Measurements from ENCODE around the gene RNF44.

RNF44 gene

DNA sequence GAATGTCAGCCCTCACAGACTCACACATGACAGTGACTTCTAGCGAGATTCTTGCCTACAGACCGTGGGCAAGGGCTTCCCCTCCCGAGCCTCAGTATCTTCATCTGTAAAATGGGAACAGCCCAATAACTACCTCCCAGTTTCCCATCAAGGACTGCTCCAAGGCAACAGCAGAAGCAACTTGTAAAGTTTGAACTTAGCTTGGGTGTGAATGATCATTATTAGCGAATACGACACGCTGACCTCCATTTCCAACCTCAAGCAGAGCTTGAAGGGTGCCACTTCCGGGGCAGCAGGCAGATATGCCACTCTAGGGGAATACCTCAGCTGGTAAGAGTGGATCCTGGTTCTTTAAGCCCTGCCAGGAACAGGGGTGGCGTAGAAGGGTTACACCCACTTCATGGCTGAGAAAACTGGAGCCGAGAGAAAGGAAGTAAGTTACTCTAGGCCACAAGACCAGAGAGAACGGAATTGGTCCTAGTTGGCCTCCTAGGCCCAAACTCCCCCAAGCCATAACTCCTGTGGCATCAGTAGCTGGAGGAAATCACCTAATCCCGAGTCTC is 2.0 kb downstream of the RNF44 start:
- DNase-seq (ENCODE audit: low spot score), result peak; percentile 60

DNA sequence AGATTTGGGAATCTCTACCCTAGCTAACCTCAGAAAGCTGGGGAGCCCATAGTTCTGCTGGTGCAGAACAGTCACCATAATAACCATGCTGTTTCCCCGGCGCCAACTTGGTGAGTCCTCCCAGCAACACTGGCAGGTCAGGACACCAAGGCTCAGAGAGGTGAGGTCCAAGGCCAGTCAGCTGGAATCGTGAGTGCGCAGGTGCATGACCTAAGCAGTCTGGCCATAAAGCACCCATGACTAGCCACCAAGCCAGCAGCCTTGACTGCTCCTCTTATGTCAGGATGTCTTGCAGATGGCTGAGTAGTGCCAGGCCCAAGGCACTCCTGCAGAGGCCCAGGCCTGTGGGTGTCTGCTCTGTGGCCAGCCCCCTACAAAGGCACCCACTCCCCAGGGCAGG is 2.6 kb downstream of the RNF44 start:
- DNase-seq (ENCODE audit: low spot score), result no peak

DNA sequence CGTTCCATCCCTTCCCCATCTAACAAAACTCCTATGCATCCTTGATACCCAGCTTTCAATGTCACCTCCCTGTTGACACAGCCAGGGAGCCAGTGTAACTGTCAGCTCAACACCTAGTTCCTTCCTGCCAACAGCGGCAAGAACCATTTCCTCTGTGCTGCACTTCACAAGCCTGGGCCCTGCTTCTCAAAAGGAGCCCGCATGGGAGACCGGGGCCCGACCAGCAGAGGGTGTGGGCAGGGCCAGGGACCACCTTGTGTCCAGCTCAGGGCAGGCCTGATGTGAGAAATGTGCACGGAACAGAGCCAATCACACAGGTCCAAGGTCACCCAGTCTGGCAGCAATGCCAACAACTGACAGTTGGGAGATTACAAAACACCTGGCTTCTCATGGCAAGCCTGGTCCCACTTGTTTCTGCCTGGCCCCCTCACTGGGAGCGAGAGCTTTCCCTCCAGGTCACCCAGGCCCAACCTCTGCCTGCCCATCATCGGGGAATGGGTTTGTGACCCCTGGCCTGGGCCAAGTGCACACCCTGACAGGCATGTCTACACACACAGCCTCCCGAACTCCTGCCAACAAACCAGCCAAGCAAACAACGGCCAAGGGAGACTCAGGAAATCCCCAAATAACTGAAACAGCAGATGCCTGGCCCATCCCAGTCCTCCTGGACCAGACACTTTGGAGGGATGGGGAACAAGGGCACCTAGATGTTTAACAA is 3.1 kb downstream of the RNF44 start:
- DNase-seq (ENCODE audit: low spot score), result no peak

DNA sequence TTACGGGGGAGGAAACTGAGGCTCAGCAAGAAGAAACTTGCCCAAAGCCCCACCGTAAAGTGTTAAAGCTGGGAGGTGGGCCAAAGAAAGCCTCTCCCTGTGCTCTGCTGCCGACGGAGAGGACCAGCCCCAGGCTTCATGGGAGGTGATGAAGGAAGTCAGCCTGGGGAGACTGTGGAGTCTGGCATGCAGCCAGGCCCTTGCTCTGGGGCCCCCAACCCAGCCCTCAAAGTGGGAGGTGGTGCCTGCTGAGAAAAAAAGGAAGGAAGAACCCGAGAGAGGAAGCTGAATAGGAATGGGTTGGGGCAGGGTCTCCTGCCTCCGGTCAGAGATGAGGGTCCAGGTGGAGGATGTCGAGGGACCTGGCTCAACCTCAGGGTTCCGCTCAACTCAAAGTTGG is 3.8 kb downstream of the RNF44 start:
- no peak for DNase-seq (ENCODE audit: low spot score)

DNA sequence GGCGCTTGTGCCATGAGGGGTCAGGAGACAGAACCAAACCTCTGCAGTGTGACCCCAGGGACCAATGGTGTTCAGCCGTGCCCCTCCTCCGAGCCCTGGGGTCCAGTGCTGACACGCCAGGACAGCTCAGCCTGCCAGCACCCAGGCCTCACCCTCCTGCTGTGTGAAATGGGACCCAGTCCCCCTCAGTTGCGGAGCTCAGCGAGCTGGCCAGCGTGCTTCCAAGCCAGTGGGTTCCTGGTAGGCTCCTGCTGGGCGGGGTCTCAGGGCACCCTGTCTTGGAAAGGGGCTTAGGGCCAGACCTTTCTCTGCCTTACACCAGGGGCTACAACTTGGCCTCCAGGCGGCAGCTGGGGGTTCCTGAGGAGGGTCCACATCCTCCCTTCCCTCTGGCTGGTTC is 4.4 kb downstream of the RNF44 start:
- no peak for DNase-seq (ENCODE audit: low spot score)

DNA sequence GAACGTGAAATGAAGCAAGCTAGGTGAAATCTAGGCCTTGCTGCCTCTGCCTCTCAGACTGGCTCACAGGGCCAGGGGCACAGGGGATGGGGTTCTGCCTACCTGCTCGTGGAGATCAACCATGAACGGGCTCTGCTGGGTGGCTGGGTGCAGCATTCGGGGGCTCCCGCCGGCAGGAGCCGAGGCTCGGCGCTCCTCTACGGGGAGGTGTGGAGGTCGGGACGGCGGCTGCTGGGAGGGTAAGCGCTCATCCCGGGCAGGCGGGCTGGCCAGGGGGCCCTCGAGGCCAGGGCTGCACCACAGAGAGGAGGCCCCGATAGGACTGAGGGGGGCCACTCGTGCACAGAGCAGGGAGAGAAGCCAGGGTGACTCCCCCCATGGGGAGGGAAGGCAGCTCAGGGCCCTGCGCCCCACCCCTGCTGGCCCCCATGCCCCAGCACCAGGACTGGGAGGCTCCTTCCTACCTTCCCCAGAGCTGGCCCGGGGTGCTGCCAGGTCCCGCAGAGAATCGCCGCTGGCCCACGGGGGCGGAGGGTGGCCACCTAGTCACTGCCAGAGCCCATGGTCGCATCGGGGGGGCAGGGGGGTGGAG is 5.2 kb downstream of the RNF44 start:
- DNase-seq (ENCODE audit: low spot score), result no peak

DNA sequence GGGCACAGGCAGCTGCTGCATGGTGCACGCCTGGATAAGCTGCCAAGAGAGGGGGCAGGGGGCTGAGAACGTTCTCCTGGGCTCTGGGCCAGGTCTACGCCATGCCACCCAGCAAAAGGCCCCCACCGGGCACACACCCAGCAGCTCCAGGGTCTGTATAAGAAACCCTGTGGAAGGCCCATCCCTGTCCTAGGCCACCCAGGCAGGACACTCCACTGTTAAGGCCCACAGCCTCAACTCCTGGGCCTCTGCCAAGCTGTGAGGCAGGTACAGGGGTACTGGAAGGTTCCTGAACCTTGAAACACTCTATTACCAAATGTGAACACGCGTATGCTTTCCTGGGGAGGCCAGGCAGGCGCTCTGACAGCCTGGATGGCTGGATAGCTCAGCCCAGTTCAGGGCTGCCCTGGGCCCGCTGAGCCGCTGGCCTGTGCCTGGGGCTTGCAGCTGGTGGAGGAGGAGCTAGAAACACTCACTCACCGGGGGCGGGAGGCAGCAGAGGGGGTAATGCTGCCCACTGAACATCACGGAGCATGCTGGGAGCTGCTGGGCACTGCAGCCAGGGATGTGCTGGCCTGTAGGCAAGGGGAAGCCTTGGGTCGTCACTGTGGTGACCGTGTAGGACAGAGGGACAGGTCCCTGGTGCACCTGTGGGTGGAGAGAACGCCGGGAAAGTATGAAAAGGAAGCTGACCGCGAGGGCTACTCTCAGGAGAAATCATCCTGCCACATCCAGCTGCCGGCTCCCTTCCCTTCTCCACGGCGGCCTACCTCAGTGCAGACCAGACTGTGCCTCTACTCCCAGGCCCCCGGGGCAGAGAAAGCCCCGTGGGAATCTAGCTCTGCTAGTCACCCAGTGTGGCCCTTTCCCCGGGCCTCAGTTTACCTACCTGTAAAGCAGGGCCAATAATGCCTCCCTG is 6.0 kb downstream of the RNF44 start:
- DNase-seq (ENCODE audit: low spot score), result peak; percentile 35

DNA sequence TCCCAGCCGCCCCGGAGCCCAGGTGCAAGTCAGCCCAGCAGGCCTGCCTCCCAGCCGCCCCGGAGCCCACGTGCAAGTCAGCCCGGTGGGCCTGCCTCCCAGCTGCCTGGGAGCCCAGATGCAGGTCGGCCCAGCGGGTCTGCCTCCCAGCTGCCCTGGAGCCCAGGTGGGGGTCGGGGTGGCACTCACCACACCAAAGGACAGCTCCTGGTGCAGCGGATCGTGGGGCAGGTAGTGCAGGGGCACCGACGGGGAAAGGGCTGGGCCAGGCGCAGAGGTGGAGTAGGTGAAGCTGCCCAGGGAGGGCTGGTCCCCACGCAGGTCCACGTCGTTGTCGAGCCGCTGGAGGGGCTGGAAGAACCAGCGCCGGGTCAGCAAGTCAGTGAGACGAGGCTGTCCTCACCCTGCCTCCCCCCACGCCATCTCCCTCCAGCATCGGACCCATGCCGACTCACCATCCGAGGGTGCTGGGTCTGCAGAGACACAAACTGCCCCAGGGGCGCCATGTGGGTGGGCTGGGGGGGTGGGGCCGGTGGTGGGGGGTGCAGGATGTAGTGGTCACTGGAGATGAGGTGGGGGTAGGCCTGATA is 6.7 kb downstream of the RNF44 start:
- no peak for DNase-seq (ENCODE audit: low spot score)

DNA sequence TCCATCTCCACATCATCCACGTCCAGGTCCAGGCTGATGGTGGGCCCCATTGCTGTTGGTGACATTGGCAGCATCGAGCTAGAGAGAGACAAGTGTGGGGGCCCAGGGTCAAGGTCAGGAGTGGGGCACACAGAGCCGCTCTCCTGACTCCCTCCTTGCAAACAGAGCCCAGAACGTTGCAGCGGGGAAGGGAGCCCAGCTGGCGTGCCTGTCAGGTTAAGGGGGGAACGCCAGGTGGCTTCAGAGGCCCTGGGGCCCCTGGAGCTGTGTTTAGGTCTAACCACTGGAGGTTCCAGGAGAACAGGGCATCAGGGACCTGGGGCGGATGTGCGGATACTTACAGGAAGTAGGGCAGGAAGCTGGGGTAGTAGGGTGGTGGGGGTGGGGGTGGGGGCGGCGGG is 7.5 kb downstream of the RNF44 start:
- DNase-seq (ENCODE audit: low spot score), result no peak

DNA sequence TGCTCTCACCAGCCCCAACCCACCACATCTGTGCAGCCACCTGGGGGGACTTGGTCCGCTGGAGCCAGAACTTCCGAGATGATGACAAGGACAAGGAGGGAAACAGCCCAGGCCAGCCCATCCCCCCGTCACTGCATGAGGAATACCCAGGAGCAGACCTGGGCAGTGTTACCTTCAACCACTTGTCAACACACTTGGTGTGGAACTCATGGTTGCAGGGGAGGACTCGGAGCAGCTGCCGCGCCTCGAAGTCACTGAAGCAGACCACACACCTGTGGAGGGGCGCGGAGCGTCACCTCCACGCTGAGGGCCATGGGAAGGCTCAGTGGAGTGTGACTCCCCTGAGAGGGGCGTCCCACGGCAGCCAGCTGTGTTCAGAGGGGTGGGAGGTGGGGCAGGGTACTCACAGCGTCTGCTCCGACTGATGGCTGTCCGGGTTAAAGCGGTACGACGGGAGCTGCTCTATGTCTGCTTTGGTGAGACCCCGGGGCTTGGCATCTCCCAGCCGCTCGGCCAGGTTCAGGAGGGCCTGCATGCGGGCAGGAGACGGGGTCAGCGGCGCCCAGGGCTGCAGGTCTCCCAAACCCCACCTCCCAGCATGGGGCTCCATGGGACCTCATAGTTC is 8.0 kb downstream of the RNF44 start:
- DNase-seq (ENCODE audit: low spot score), result no peak

DNA sequence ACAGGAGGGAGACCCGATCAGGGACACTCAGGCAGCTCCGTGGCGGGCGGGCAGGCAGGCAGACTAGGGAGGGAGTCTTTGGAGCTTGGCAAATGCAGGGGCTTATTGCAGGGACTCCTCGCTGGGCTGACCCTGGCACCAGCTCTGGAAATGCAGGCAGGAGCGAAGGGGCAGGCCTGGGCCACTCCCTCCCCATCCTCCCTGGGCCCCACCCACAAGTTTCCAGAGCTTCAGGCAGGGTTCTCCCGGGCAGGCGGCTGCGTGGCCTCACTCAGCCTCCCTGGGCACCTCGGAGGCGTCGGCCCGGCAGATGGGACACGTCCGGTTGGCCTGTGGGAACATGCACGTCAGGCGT is 8.5 kb downstream of the RNF44 start:
- no peak for DNase-seq (ENCODE audit: low spot score)

DNA sequence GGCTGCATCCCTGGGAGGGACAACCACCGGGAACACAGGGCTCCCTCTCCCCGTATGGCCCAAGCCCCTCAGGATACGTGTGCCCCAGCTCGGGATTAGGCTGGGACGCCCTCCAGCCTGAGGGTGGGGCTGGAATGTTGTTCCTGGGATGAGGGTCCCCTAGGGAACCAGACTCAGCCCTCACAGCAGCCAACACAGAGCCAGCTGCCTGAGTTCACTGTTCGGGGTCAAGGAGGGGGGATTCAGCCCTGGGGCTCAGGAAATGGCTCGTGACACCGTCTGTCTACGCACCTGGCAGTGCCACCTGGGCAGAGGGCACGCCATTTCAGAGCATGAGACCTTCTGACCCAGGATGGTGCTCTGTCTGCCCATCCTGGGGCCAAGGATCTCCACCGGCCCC is 8.9 kb downstream of the RNF44 start:
- no peak for DNase-seq (ENCODE audit: low spot score)

DNA sequence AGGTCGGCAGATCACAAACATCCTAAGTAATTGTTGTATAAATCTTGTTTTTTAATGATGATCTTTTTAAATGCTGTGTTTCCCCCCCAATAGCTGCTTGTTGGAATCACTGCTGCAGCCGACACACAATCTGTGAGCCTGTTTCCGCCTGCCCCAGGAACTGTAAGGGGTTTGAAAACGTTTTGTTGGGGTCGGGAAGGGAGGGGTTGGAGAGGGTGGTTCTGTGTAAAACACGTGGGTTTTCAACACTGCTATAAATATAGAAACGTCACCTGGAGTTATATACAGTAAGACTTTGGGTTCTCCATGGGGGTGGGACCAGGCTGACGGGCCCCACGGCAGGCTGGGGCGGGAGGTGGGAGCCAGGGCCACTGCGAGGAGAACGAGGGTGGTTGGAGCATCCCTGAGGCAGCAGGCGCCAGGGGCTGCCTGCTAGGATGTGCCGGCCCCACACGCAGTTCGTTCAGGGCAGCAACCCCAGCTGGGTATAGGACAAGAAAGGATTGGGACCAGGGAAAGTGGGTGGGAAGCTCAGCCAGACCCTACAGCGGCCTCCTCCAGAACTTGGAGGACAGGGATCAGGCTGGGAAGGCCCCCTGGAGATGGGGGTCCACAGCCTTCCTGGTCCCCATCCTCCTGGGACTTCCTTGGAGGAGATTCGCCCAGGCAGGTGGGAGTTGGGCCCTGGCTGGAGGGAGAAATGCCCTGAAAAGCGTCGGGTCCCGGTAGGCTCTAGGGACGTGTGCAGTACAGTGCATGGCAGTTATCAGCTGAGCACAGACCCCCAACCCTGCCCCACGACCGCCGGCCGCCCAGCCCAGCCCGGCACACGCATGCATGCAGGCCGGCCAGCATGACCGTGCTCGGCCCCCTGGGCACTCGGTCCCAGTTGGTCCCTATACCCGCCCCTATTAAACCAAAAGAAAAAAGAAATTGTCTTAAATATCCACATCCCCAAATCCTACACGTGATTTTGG is 9.7 kb downstream of the RNF44 start:
- DNase-seq (ENCODE audit: low spot score), result no peak

DNA sequence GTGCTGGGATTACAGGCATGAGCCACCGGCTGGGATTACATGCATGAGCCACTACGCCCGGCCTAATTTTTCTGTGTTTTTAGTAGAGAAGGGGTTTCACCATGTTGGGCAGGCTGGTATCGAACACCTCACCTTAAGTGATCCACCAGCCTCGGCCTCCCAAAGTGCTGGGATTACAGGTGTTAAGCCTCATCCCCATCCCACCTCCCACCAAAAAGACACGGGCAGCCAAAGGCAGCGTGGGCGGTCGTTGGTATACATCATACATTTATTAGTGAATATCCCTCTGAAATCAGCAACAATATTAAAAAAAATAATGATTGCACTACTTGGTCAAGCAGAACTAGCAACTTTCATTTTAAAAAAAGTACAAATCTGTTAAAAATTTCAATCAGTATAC is 10.7 kb downstream of the RNF44 start:
- no peak for DNase-seq (ENCODE audit: low spot score)

DNA sequence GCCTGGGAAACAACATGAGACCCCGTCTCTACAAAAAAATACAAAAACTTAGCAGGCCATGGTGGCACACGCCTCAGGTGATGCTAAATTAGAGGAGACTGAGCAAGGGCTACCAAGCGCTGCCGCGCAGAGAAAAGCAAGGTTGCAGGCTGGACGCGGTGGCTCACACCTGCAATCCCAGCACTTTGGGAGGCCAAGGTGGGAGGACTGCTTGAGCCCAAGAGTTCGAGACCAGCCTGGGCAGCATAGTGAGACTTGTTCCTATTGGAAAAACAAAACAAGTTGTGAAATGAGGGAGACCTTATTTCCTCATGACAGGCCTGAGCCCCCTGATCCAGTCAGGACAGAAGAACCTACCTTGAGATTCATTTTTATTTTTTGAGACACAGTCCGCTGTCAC is 11.5 kb downstream of the RNF44 start:
- DNase-seq (ENCODE audit: low spot score), result no peak

DNA sequence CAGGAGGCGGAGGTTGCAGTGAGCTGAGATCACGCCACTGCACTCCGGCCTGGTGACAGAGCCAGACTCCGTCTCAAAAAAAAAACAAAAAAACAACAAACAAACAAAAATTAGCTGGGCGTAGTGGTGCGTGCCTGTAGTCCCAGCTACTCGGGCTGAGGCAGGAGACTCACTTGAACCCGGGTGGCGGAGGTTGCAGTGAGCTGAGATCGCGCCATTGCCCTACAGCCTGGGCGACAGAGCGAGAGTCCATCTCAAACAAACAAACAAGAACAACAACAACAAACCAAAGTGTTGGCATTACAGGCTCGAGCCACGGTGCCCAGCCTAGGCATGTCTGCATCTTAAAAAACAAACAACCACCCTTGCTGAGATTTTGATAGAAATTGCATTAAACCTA is 12.2 kb downstream of the RNF44 start:
- no peak for DNase-seq (ENCODE audit: low spot score)

DNA sequence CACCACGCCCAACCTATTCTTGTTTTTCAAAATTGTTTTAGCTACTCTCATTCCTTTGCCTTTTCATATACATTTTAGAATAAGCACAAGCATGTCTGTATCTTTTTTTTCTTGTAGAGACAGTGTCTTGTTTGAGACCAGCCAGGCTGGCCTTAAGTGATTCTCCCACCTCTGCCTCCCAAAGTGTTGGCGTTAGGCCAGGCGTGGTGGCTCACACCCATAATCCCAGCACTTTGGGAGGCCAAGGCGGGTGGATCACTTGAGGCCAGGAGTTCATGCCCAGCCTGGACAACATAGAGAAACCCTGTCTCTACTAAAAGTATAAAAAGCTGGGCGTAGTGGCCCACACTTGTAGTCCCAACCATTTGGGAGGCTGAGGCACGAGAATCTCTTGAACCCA is 13.1 kb downstream of the RNF44 start:
- DNase-seq (ENCODE audit: low spot score), result no peak

DNA sequence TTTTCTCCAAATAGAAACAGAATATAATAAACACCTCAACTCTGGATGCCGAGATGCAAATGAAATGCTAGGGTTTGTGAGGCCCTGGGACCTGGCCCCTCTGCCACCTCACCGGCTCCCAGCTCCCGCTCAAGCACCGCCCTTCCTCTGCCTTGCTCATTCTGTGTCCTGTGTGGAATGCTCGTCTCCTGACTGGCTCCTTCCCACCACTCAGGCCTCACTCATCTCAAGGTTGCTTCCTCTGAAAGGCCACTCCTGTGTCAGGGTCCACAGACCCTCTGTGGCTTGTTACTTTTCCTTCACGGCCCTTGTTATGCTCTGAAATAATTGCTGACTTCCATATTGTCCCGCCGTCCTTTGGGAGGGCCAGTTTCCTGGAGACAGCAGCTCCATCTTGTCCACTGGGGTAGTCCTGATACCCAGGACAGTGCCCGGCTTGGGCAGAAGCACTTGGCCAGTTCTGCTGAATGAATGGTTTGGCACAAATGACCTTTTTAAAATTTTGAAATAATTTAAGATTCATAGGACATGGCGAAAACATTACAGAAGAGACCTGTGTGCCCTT is 15.4 kb downstream of the RNF44 start:
- no peak for DNase-seq (ENCODE audit: low spot score)

DNA sequence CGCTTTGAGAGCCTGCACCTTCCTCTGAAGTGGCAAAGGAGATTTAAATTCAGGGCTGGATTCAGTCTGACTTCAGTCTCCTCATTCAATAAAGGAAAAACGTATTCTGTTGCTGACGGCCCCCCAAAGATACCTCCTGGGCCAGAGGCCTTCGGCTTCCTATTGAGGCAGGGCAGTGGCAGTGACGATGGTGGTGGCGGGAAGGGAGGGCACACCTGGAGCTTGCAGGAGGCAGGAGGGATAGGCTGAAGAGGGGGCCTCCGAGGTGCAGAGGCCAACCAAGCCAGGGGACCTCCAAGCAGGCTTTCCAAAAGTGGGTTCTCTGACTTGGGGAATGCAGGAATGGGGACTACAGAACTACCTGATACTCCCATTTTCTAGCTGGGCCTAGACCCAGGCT is 15.9 kb downstream of the RNF44 start:
- no peak for DNase-seq (ENCODE audit: low spot score)

Measured in RKO (cell line).